ENCODE results near the gene CMSS1. TPM values are rescaled to one million over a fixed set of nuclear protein-coding genes. Genes with fewer than 3 reads are reported as not detected.
A peak's percentile ranks its signal among the peaks of the same experiment; 100 is the strongest.

CMSS1 gene
- total and polyA plus RNA-seq, 5 donors from 2014 or later = 20.5 to 34.0 (median 22.0) TPM

- no peak overlapping the region for H3K4me3 ChIP-seq (ENCODE audit: low read depth, low read length)
- no peak for DNase-seq
- no peak overlapping the region for H3K27ac Mint-ChIP-seq
- no peak overlapping the region for H3K27ac ChIP-seq (ENCODE audit: insufficient read depth, low read length, poor library complexity, severe bottlenecking)
- H3K9me3 Mint-ChIP-seq = no peaks in the 10 kb centered on the region
- H3K27me3 ChIP-seq (ENCODE audit: control insufficient read depth, insufficient read depth, low read length) = no peaks in the 10 kb centered on the region
- no peaks in the 10 kb centered on the region for H3K36me3 ChIP-seq (ENCODE audit: control insufficient read depth, insufficient read depth, low read length)
- ATAC-seq (ENCODE audit: low read depth in 2 of 2) = no peak
- peaks cover 0 to 6% (median 2%) of the 10 kb centered on the region in 4 donors for H3K4me1 Mint-ChIP-seq
- H3K4me3 Mint-ChIP-seq = no peak overlapping the region
- no peaks in the 10 kb centered on the region for H3K4me1 ChIP-seq (ENCODE audit: control insufficient read depth, insufficient read depth, low read length, poor library complexity, severe bottlenecking)
- no peaks in the 10 kb centered on the region for H3K27me3 Mint-ChIP-seq
- H3K9me3 ChIP-seq (ENCODE audit: control insufficient read depth in 2 of 2, low read length in 2 of 2) = no peaks in the 10 kb centered on the region
- peaks cover 7% of the 10 kb centered on the region for H3K36me3 Mint-ChIP-seq
Measured at GRCh38 chr3:100108464-100109079, 290.9 kb downstream of the CMSS1 start.

GRCh38 chr3:100110162-100110561, 292.5 kb downstream of the CMSS1 start:
- Histone ChIP-seq H3K9me3 (ENCODE audit: control insufficient read depth in 2 of 2, low read length in 2 of 2) (no peaks in the 10 kb centered on the region), H3K27ac (ENCODE audit: insufficient read depth, low read length, poor library complexity, severe bottlenecking) (no peak overlapping the region), H3K4me1 (ENCODE audit: control insufficient read depth, insufficient read depth, low read length, poor library complexity, severe bottlenecking) (no peaks in the 10 kb centered on the region), H3K4me3 (ENCODE audit: low read depth, low read length) (no peak overlapping the region), H3K27me3 (ENCODE audit: control insufficient read depth, insufficient read depth, low read length) (no peaks in the 10 kb centered on the region), H3K36me3 (ENCODE audit: control insufficient read depth, insufficient read depth, low read length) (no peaks in the 10 kb centered on the region)
- ATAC-seq (ENCODE audit: low read depth in 2 of 2) = no peak
- Mint-ChIP-seq H3K27ac (peak overlapping the region in 1 of 3 donors; percentile 23), H3K27me3 (no peaks in the 10 kb centered on the region), H3K9me3 (no peaks in the 10 kb centered on the region), H3K4me3 (no peak overlapping the region), H3K36me3 (peaks cover 10% of the 10 kb centered on the region), H3K4me1 (peaks cover 0 to 6% (median 2%) of the 10 kb centered on the region in 4 donors)
- no peak for DNase-seq

GRCh38 chr3:100111728-100112127, 294.1 kb downstream of the CMSS1 start:
- Histone ChIP-seq H3K36me3 (ENCODE audit: control insufficient read depth, insufficient read depth, low read length) (no peaks in the 10 kb centered on the region), H3K4me3 (ENCODE audit: low read depth, low read length) (no peak overlapping the region), H3K27ac (ENCODE audit: insufficient read depth, low read length, poor library complexity, severe bottlenecking) (no peak overlapping the region), H3K4me1 (ENCODE audit: control insufficient read depth, insufficient read depth, low read length, poor library complexity, severe bottlenecking) (no peaks in the 10 kb centered on the region), H3K27me3 (ENCODE audit: control insufficient read depth, insufficient read depth, low read length) (no peaks in the 10 kb centered on the region), H3K9me3 (ENCODE audit: control insufficient read depth in 2 of 2, low read length in 2 of 2) (no peaks in the 10 kb centered on the region)
- Mint-ChIP-seq H3K9me3 (no peaks in the 10 kb centered on the region), H3K27ac (no peak overlapping the region), H3K27me3 (no peaks in the 10 kb centered on the region), H3K4me1 (no peaks in the 10 kb centered on the region), H3K36me3 (peaks cover 10% of the 10 kb centered on the region), H3K4me3 (no peak overlapping the region)
- DNase-seq = no peak
- no peak for ATAC-seq (ENCODE audit: low read depth in 2 of 2)

DNA sequence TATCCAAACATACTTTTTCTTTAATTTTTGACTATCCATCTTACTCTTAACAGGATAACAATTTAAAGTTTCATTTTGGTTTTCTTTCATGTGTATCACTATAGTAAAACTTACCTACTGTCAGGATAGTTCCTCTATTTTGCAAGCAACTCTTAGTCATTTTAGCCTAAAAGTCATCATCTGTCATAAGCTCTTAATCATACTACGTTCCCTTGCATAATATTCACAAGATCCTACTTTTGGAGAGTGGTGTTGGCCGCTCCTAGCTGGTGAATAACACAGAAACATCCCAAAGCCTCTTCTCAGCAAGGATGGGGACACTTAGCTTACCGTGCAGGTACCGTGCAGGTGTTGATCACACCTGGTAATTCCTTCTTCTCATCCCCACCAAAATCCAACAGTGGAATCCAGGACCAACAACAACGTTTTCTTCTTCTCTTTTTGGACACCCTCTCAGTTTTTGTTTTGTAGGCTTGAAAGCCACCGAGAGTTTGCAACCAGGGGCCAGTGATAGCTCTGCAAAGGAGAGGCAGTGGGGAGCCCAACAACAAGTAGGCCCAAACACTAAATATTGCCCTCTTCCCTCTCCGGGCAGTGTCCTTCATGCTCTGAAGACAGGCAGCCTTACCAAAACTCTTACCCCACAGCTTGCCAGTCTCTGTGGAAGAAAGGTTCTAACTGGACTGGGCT, 296.2 kb downstream of the CMSS1 start:
- Mint-ChIP-seq H3K4me1 (no peaks in the 10 kb centered on the region), H3K9me3 (no peaks in the 10 kb centered on the region), H3K36me3 (peaks cover 8% of the 10 kb centered on the region), H3K27ac (no peak overlapping the region), H3K27me3 (no peaks in the 10 kb centered on the region), H3K4me3 (no peak overlapping the region)
- H3K36me3 ChIP-seq (ENCODE audit: control insufficient read depth, insufficient read depth, low read length) = no peaks in the 10 kb centered on the region
- H3K9me3 ChIP-seq (ENCODE audit: control insufficient read depth in 2 of 2, low read length in 2 of 2) = no peaks in the 10 kb centered on the region
- DNase-seq (no peak), ATAC-seq (ENCODE audit: low read depth in 2 of 2) (no peak)
- H3K4me1 ChIP-seq (ENCODE audit: control insufficient read depth, insufficient read depth, low read length, poor library complexity, severe bottlenecking) = no peaks in the 10 kb centered on the region
- H3K27ac ChIP-seq (ENCODE audit: insufficient read depth, low read length, poor library complexity, severe bottlenecking) = no peak overlapping the region
- no peaks in the 10 kb centered on the region for H3K27me3 ChIP-seq (ENCODE audit: control insufficient read depth, insufficient read depth, low read length)
- no peak overlapping the region for H3K4me3 ChIP-seq (ENCODE audit: low read depth, low read length)

GRCh38 chr3:100114413-100115030, 296.9 kb downstream of the CMSS1 start, which contains the start of gene FILIP1L:
TSS of gene FILIP1L (minus strand) at chr3:100114501.
- Mint-ChIP-seq H3K36me3 (peaks cover 7% of the 10 kb centered on the region), H3K9me3 (no peaks in the 10 kb centered on the region), H3K4me1 (peaks cover 0 to 3% (median 0%) of the 10 kb centered on the region in 4 donors), H3K4me3 (no peak within 1 kb of the TSS), H3K27me3 (no peaks in the 10 kb centered on the region), H3K27ac (peak within 1 kb of the TSS in 1 of 3 donors; percentile 16)
- no peak within 1 kb of the TSS for H3K4me3 ChIP-seq (ENCODE audit: low read depth, low read length)
- H3K27ac ChIP-seq (ENCODE audit: insufficient read depth, low read length, poor library complexity, severe bottlenecking) = no peak within 1 kb of the TSS
- H3K27me3 ChIP-seq (ENCODE audit: control insufficient read depth, insufficient read depth, low read length) = no peaks in the 10 kb centered on the region
- no peaks in the 10 kb centered on the region for H3K36me3 ChIP-seq (ENCODE audit: control insufficient read depth, insufficient read depth, low read length)
- DNase-seq = no peak
- no peaks in the 10 kb centered on the region for H3K9me3 ChIP-seq (ENCODE audit: control insufficient read depth in 2 of 2, low read length in 2 of 2)
- no peak for ATAC-seq (ENCODE audit: low read depth in 2 of 2)
- no peaks in the 10 kb centered on the region for H3K4me1 ChIP-seq (ENCODE audit: control insufficient read depth, insufficient read depth, low read length, poor library complexity, severe bottlenecking)

GRCh38 chr3:100117093-100117492, 299.4 kb downstream of the CMSS1 start:
- Mint-ChIP-seq H3K27ac (no peak overlapping the region), H3K36me3 (peaks cover 5% of the 10 kb centered on the region), H3K4me1 (peaks cover 0 to 3% (median 0%) of the 10 kb centered on the region in 4 donors), H3K4me3 (no peak overlapping the region), H3K27me3 (no peaks in the 10 kb centered on the region), H3K9me3 (no peaks in the 10 kb centered on the region)
- H3K4me1 ChIP-seq (ENCODE audit: control insufficient read depth, insufficient read depth, low read length, poor library complexity, severe bottlenecking) = no peaks in the 10 kb centered on the region
- H3K9me3 ChIP-seq (ENCODE audit: control insufficient read depth in 2 of 2, low read length in 2 of 2) = no peaks in the 10 kb centered on the region
- no peak for DNase-seq
- H3K4me3 ChIP-seq (ENCODE audit: low read depth, low read length) = no peak overlapping the region
- ATAC-seq (ENCODE audit: low read depth in 2 of 2) = no peak
- H3K27me3 ChIP-seq (ENCODE audit: control insufficient read depth, insufficient read depth, low read length) = no peaks in the 10 kb centered on the region
- no peak overlapping the region for H3K27ac ChIP-seq (ENCODE audit: insufficient read depth, low read length, poor library complexity, severe bottlenecking)
- H3K36me3 ChIP-seq (ENCODE audit: control insufficient read depth, insufficient read depth, low read length) = no peaks in the 10 kb centered on the region

DNA sequence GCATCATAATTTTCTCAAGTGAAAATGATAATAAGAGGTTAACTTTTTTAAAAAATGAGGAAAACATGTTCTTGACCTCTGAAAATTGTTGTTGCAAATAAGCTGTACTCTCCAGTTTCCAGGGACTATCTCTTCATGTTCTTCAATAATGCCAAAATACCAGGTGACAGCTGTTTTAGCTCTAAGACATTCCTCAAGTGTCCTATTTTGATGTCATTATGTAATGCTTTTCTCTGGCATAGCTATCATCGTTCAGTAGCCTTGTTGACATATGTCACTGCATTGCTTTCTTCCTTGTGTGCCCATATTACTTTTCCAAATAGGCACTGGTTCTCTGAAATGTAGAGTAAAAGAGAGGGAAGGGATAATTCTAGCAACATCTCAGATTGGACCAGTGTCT, 302.4 kb downstream of the CMSS1 start:
- Mint-ChIP-seq H3K9me3 (no peaks in the 10 kb centered on the region), H3K4me1 (peaks cover 0 to 3% (median 0%) of the 10 kb centered on the region in 4 donors), H3K27ac (no peak overlapping the region), H3K4me3 (no peak overlapping the region), H3K27me3 (no peaks in the 10 kb centered on the region), H3K36me3 (peaks cover 11% of the 10 kb centered on the region)
- Histone ChIP-seq H3K4me1 (ENCODE audit: control insufficient read depth, insufficient read depth, low read length, poor library complexity, severe bottlenecking) (no peaks in the 10 kb centered on the region), H3K9me3 (ENCODE audit: control insufficient read depth in 2 of 2, low read length in 2 of 2) (no peaks in the 10 kb centered on the region), H3K27me3 (ENCODE audit: control insufficient read depth, insufficient read depth, low read length) (no peaks in the 10 kb centered on the region), H3K4me3 (ENCODE audit: low read depth, low read length) (no peak overlapping the region), H3K27ac (ENCODE audit: insufficient read depth, low read length, poor library complexity, severe bottlenecking) (no peak overlapping the region), H3K36me3 (ENCODE audit: control insufficient read depth, insufficient read depth, low read length) (no peaks in the 10 kb centered on the region)
- no peak for DNase-seq
- ATAC-seq (ENCODE audit: low read depth in 2 of 2) = no peak

Measured in CD4-positive, CD25-positive, alpha-beta regulatory T cell (primary cell).